GM19468 (cell line): ENCODE measurements around the gene CMIP.

Experiments
- ATAC-seq: cut with Tn5 transposase; IDR thresholded peaks from one replicate; pipeline ENCODE4 v1.9.1; 2021; ENCODE audit warnings: mild to moderate bottlenecking, moderate library complexity, moderate number of reproducible peaks; ENCODE audit not compliant: unreplicated experiment; ENCODE audit errors: extremely low read depth

CMIP gene

DNA sequence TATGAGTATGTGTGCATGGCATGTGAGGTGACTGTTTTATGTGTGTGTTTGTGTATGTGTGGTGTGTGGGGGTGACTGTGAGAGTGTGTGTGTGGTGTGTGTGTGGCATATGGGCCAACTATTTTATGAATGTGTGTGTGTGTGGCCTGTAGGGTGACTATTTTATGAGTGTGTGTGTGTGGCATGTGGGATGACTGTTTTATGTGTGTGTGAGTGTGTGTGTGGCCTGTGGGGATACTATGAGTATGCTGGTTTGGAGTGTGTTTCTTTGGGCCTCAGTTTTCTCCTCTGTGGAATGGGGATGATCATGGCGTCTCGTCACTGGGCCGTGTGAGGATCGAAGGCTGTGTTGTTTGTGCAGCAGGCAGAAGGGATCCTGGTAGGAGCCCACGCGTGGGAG, 182.4 kb downstream of the CMIP start:
- ATAC-seq = no peak

DNA sequence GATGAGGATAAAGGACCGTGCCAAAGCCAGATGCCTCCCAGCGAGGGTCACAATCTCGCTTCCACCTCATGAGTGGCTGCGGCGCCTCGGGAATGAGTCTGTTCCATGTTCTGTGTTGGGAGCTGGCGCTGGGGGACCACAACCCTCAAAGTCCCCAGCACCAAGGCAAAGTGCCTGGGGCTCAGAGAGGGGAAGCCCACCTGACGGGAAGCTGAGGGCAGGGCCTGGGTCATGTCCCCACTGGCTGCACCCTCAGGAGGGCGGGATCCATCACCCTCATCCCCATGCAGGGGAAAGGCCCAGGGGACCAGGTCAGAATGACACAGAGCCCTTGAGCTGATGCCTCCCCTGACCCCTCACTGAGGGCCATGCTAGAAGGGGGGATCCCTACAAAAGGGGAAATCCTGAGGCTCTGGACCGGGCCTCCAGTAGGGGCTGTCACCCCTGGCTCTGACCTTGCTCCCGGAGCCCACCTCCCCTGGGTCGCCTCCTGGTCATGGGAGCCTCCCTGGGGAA, 183.2 kb downstream of the CMIP start:
- ATAC-seq = no peak

DNA sequence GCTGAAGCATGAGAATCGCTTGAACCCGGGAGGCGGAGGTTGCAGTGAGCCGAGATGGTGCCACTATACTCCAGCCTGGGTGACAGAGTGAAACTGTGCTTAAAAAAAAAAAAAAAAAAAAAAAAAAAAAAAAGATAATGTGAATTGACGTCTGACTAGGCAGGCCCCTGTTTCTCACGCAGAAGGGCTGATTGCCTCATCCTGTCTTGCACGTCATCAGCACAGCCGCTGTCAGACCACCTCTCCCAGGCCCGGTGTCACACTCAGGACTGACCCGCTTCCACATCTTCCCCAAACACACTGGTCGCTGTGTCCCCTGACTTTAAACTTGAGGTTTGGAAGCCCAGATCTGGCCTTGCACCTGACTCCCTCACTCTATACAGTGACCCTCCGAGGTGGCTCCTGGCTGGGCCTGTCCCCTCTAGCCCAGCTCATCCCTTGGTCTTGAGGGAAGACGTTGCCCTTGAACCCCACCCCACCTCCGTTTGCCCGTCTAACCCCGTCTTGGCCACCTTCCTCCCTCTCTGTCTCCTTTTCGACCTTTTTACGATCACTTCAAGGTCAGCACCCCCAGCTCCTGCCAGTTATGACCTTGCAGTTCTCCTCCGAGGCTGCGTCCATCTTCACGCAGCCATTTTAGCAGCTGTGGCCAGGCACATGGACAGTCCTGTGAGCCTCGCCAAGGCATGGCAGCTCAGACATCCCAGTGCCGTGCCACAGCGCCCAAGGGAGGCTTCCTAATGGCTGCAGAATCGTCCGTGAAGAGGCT, 184.6 kb downstream of the CMIP start:
- no peak for ATAC-seq

DNA sequence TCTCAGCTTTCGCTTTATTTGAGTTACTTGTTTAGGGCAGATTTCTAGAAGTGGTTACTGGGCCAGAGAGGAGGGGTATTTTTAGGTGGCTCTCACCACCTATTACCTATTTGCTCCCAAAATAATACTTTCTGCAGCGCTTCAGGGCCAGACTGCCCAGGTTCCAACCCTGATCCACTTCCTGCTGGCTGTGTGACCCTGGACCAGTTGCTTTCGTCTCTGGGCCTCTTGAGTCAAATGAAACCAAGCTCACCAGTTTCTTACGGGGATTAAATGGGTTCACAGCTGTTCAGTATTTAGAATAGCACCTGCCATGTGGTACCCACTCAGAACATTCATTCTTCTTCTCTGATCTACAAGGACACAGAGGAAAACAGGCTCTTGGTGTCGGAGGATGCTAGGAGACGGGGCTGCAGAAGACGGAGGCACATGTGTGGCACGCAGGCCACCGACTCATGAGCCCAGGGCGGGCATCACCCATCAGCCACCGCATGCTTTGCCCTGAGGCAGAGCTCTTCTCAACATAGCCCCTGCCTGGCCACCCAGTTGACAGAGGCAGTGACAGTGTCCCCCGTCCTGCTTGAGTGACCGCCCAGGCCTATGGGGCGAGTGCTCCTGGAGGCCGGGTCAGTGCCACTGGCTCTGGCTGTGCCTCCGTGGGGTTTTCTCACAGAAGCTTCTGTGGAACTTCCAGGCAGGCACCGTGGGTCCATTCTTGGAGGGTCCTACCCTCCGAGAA, 185.5 kb downstream of the CMIP start:
- ATAC-seq = no peak

DNA sequence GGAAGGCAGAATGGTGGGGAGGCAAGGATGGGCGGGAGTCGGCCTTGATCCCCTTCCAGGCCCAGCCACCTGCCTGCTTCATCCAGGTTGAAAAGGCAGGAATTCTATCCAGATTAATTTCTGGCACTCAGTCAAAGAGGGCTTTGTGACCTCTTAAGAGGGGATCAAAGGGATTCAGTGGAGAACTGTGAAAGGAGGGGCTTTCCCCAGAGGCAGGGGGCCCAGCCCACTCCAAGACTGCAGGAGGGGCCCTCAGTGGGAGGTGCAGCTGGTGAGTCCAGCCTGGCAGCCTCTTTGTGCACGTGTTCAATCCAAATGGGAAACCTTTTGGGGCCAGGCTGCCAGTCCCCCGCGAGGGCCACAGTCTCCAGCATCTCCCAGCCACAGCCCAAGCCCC, 186.0 kb downstream of the CMIP start:
- ATAC-seq = no peak

DNA sequence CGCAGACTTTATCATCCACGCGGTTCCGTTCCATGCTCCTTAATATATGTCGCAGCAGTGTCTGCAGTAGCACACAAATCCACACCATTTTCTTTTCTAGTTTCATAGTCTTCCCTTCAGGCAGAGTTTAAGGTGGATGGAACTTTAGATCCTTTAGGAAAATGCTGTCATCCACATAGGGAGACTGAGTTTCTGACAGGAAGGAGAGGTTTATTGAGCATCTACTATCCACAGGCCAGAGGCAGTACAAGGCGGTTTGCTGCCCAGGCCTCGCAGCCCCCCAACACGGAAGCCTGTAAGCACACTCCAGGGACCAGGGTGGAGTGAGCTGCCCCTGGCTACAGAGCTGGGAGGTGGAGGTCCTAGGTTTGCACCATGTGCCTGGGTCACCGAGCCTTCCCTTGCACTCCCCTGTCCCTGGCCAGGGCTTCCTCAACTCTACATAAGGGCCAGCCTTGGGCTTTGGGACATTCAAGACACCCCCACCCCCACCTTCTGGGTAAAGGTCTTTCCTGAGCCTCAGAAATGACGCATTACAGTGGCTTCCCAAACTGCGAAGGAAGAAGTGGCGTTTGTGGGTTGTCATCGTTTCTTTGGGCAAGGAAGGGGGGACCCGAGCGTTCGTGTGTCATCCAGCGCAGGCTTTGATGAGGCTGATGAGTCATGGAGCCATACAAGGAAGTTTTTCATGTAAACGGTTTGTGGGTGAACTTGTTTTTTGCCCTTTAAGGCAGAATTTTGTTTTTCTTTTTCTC, 188.0 kb downstream of the CMIP start:
- no peak for ATAC-seq

DNA sequence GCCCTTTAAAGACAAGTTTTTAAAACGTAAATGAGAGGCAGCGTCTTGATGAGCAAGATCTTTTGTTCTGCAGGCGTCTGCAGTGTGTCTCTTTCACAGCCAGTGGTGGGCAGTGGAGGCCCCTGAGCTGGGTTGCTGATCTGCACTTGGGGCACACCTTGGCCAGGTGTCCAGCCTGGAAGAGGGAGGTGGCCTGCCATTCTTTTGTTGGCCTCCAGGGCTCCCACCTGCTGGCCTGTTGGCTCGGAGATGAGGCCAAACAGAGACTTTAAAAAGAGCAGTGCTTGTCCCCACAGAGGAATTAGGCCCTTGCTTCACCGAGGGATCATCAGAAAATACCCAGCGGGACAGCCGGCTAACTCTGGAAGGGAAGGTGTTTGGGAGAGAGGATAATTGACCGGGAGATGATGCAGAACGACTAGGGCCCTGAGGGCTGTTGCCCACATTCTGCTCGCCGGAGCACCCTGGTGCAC, 188.6 kb downstream of the CMIP start:
- no peak for ATAC-seq

DNA sequence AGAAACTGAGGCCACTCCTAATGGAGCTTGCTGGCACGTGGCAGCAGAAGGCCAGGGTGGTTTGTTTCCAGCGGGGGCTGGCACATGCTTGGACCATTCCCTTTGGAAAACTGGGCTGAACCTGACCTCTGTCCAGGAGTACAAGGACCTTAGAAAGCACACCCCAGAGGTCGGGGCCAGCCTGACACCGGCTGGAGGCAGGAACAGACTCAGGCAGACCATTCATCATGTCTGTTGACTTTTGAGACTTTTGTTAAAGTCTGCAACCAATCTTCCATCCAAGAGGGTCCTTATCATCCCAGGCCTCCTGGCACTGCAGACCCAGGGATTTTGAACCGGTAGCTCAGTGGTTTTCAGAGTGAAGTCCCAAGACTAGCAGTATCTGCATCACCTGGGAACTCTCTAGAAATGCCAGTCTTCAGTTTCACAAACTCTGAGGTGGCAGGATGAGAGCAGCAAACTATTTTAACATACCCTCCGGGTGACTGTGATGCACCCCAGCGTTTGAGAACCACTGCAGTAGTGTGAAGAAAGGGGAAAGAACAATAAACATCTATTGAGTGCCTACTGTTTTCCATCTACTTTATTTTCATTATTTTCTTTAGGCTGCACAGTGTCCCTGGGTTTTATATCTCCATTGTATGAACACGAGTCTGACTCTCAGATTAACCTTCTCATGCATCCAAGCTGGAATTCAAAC, 189.2 kb downstream of the CMIP start:
- ATAC-seq = no peak

DNA sequence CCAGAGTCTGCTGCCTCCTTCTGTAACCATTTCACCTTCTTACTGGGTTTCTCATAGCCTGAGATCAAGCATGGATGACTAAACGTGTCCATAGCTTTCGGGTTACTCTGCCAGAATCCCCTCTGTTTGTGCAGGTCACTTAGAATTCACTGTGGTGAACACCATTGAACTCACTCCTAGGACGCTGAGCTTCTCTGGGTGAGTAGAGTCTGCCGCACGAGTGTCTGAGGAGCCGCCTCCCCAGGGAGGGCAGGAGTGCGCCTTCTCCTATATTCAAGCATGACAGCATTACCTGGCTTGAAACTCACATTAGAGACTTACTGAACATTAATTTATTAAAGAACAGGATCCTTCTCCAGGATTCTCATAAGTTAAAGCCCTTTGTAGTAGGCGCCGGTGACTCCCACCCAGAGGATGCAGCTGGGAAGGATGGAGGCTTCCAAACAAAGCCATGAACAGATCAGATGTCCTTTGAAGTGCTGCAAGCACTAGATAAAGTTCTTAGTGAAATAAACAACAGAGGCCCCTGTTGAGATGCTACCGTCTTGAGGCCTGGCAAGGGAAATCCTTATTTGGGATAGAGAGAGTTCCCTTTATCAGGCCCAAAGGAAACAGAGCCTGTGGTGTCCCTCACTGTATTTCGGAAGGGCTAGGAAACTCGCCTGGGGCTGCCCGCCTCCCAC, 189.9 kb downstream of the CMIP start:
- ATAC-seq = no peak

DNA sequence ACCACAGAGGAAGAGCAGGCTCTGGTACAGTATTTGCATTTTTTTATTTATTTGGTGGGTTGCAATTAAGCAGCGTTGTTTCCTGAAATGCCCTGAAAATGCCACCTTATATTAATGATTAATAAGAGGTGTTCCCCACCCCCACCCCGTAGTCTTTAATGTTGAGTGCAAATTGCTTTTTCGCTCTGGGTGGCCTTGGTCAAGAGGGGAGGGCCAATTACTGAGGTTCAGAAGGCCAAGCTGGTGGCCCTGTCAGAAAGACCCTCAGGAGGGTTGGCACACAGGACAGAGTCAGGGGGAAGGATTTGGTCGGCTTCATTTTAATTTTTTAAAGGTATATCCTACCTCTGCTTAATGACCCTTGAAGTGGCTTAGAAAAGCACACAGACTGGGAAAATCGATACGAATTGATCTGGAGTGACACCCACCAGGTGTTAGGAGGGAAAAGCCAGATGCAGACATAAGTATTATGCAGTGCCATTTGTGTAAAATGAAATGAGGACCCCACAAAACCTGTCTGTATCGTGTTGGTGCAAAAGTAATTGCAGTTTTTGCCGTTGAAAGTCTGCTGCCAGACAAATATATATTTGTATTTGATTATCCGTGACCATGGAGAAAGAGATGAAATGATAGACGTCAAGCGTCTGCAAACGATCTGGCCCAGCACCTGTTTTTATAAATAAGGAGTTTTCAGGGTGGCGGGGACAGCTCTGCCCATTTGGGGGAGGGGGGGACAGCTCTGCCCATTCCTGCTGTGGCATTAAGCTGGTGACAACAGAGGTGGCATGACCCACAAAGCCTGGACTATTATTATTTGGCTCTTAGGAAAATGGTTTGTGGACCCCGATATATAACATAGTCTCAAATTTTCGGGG, 190.7 kb downstream of the CMIP start:
- ATAC-seq = no peak

DNA sequence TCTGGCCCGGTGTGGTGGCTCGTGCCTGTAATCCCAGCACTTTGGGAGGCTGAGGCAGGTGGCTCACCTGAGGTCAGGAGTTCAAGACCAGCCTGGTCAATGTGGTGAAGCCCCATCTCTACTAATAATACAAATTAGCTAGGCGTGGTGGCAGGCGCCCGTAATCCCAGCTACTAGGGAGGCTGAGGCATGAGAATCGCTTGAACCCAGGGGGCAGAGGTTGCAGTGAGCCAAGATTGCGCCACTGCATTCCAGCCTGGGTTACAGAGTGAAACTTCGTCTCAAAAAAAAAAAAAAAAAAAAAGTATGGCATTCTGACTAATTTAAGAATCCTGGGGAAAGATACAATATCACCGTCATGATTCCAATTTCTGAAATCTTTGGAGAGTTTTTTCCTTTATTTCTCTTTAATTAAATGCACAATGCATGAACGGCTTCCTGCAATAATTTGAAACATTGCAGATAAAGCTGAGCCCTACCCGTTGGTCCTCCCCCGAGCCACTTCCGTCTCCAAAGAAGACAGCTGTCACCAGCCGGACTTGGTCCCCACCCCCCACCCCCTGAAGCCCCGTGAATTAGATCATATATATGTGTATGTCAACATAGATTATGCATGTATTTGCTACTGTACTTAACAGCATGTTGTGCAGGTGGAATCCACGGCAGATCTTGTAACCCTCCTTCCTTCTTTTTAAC, 191.8 kb downstream of the CMIP start:
- no peak for ATAC-seq

DNA sequence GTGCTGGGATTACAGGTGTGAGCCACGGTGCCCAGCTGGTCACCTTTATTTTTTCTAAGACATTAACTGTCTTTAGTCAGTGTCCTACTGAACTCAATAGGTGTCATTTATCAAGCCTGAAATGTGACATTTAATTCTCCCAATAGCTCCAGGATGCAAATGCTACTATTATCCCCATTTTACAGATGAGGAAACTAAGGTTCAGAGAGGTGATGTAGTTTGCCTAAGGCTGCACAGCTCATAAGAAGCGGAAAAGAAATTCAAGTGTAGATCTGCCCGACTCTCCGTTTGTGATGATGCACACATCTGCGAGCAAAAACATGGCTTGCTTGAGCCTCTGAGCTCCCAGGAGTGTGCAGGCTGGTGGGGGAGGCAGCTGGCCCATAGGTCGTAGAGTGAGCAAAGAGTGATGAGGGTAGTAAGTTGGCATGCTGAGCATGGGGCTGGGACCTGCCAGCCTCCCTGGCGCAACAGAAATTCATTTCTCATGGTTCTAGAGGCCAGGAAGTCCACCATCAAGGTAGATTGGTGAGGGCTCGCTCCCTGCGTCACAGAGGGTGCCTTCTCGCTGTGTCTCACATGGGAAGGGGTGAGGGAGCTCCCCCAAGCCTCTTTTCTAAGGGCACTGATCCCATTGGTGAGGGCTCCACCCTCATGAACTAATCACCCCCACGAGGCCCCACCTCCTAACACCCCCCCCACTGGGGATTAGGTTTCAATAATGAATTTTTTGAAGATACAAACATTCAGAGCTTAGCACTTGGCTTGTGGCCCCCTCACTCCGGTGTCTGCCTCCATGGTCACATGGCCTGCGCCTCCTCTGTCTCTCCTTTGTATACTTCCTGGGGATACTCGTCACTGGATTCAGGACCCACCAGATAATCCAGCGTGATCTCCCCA, 193.0 kb downstream of the CMIP start:
- no peak for ATAC-seq

DNA sequence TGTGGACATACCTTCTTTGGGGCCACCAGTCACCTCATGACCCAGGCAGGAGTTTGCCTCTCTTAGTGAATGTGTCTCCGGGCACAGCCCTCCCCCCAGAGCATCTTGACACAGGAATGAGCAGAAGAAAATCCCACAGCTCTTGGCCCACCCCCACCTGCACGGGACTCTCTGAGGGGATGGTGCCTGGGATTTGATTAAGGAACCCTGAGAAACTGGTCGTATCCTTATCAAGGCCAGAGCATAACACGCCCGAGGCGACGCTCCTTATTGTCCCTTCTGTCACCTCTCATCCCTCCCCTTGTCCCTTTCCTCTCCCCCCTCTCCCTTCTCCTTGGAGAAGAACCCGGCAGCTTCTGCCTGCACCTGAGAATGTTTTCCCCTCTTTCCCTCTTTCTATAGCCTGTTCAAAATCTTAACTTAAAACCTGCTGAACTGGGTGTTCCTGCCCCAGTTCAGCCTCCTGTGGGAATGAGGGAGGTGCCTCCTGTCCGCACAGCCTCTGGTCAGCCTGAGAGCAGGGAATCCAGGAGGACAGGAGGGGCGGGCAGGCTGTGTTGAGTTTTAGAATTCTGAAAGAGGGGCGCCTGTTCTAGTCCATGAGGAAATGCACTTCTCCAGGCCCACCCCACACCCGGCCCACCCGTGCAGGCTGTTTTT, 193.8 kb downstream of the CMIP start:
- no peak for ATAC-seq

DNA sequence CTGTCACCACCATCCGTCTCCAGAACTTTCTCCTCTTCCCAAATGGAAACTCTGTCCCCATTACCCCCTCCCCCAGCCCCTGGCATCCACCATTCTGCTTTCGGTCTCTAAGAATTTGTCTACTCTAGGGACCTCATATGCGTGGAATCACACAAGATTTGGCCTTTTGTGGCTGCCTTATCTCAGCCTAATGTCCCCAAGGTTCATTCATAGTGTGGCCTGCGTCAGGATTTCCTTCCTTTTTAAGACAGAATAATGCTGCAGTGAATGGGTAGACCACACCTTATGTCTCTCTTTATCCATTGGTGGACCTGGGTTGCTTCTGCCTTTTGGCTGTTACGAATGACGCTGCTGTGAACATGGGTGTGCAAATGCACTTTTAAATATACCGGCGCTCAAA, 194.7 kb downstream of the CMIP start:
- no peak for ATAC-seq

DNA sequence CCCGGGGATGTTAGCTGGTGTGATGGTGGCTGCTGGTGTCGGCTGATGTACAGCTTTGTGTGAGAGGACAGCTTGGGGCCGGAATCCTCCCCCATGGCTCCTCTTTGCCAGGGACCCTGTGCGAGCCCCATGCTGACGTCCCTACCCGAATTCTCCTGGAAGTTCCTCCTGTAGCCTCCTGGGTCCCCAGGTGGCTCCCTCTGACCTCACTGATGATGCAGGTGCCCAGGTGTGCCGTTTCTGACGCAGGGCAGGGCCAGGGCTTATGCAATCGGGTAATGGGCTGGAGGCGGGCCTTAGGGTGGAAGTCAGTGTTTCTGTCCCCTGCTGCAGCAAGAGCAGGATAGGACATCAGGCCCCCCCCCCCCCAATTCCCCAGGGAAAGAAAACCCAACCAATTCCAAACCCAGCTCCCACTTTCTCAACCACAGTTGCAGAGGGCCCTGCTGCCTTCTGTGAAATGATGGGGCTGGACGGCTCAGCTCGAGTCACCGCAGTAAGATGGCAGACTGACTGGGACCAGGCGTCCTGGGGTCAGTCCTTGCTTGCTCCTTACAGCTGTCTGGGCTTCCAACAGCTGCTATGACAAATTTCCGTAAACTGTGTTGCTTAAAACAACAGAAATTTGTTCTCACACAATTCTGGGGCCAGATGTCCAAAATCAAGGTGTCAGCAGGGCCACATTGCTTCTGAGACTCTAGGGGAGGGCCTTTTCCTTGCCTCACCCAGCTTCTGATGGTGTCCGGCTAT, 195.5 kb downstream of the CMIP start:
- ATAC-seq = no peak

DNA sequence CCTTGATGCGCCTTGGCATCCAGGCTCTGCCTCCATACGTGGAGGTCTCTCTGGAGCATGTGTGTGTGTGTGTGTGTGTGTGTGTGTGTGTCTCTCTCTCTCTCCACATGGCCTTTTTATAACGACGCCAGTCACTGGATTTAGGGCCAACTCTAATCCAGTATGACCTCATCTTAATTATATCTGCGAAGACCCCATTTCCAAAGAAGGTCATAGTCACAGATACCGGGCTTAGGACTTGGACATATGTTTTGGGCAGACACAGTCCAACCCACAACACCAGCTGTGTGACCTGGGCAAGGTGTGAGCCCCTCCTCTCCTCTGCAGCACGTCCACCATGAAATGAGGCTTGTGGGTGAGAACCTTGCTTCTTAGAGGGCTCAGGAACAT, 196.1 kb downstream of the CMIP start:
- ATAC-seq = no peak
